MM.1S (cell line): ENCODE results near the gene CCDC92B.

ENCODE experiments used
- DNase-seq: peaks from one replicate; pipeline ENCODE4 v3.0.0-alpha.2; 2015
- H2AFZ ChIP-seq: fragments of 300-600 bp; sonication (generic); 2 replicates; pipeline ENCODE4 v1.6.0; 2016; ENCODE audit warnings: antibody characterized with exemption, low read length
- H3F3A ChIP-seq: fragments of 300-600 bp; sonication (generic); 2 replicates; pipeline ENCODE4 v1.6.1; 2016; ENCODE audit warnings: mild to moderate bottlenecking, antibody characterized with exemption, low read length, moderate library complexity, mixed read lengths; ENCODE audit not compliant: insufficient read depth
- H3K27ac ChIP-seq: fragments of 300-600 bp; sonication (generic); 2 replicates; pipeline ENCODE4 v1.5.1; 2016; ENCODE audit warnings: mild to moderate bottlenecking, low read length
- H3K27me3 ChIP-seq: fragments of 300-600 bp; sonication (generic); replicated peaks from 2 replicates; pipeline ENCODE4 v1.6.0; 2016; ENCODE audit warnings: low read length; ENCODE audit not compliant: insufficient read depth
- H3K36me3 ChIP-seq: fragments of 300-600 bp; sonication (generic); replicated peaks from 2 replicates; pipeline ENCODE4 v1.6.1; 2016; ENCODE audit warnings: mild to moderate bottlenecking, low read length, mixed read lengths; ENCODE audit not compliant: insufficient read depth
- H3K4me1 ChIP-seq: fragments of 300-600 bp; sonication (generic); 2 replicates; pipeline ENCODE4 v1.6.1; 2016; ENCODE audit warnings: low read length, mixed read lengths
- H3K4me2 ChIP-seq: fragments of 300-600 bp; sonication (generic); 2 replicates; pipeline ENCODE4 v1.6.0; 2016; ENCODE audit warnings: low read depth, low read length
- H3K4me3 ChIP-seq: fragments of 300-600 bp; sonication (generic); 2 replicates; pipeline ENCODE4 v1.5.1; 2016; ENCODE audit warnings: low read length, mixed read lengths
- H3K79me2 ChIP-seq: fragments of 300-600 bp; sonication (generic); 2 replicates; pipeline ENCODE4 v1.6.1; 2016; ENCODE audit warnings: mixed run types, low read length, mixed read lengths
- H3K9ac ChIP-seq: fragments of 300-600 bp; sonication (generic); 2 replicates; pipeline ENCODE4 v1.6.1; 2016; ENCODE audit warnings: low read length, mixed read lengths
- H3K9me2 ChIP-seq: fragments of 300-600 bp; sonication (generic); replicated peaks from 2 replicates; pipeline ENCODE4 v1.6.1; 2016; ENCODE audit warnings: mild to moderate bottlenecking, low read length, mixed read lengths; ENCODE audit not compliant: insufficient read depth
- H3K9me3 ChIP-seq: fragments of 300-600 bp; sonication (generic); replicated peaks from 2 replicates; pipeline ENCODE4 v1.6.1; 2016; ENCODE audit warnings: mild to moderate bottlenecking, low read length, mixed read lengths; ENCODE audit not compliant: insufficient read depth
- H4K20me1 ChIP-seq: fragments of 300-600 bp; sonication (generic); 2 replicates; pipeline ENCODE4 v1.6.1; 2016; ENCODE audit warnings: mild to moderate bottlenecking, low read length, moderate library complexity, mixed read lengths; ENCODE audit not compliant: insufficient read depth
- EZH2 ChIP-seq: fragments of 300-600 bp; sonication (generic); optimal IDR thresholded peaks from 2 replicates; pipeline ENCODE3; 2017; ENCODE audit warnings: low read depth, mild to moderate bottlenecking, antibody characterized with exemption, low read length, mixed read lengths
- EZH2phosphoT487 ChIP-seq: fragments of 300-600 bp; sonication (generic); IDR thresholded peaks from 2 replicates; pipeline ENCODE4 v1.6.1; 2018; ENCODE audit warnings: antibody characterized with exemption, low read length
- TF ChIP-seq, protein P1 (sequence below): fragments of 300-600 bp; sonication (generic); IDR thresholded peaks from 2 replicates; pipeline ENCODE4 v1.5.1; 2016; ENCODE audit warnings: antibody characterized with exemption, low read length, mixed read lengths

CCDC92B gene

DNA sequence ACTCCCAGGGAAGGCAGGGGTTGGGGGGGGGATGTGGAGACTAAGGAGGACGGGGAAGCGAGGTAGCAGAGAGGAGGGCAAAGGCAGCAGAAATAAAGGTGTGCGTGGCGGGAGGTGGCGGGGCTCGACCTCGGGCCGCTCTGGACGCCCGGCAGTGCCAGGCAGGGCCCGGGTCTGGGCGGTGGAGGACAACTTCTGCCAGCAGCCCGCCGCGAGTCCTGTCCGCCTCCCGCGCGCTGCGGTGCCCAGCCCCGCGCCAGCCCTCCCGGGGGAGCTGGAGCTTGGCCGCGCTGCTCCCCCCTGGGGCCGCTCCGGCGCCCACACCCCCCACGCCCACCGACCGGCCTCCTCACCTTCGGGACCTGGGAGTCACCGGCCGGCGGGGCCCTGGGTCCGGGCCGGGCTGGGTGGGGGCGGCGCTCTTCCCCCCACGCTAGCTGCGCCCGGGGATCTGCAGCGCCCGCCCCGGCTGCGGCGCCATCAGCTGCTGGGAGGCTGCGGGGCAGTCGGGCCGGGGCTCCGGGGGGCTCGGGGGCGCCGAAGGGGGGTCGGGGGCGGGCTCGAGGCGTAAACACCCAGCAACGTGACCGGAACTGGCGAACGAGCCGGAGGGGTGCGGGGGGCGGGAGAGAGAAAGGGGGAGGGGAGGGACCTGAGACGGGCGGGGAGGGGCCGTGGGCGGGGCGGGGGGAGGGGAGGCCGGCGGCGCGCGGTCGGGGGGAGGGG is at the start of gene CCDC92B:
TSS of gene CCDC92B (minus strand) at position 595 of the 726 bp plus-strand sequence. CDS start 14,507 bp downstream, outside the sequence.
- Histone ChIP-seq H3F3A (no peaks in the 10 kb centered on the region), H3K79me2 (no peaks in the 10 kb centered on the region), H3K27me3 (peaks cover 73% of the 10 kb centered on the region), H3K9ac (no peak within 1 kb of the TSS), H3K4me1 (no peaks in the 10 kb centered on the region), H3K4me3 (no peak within 1 kb of the TSS), H3K9me2 (no peaks in the 10 kb centered on the region), H3K9me3 (no peaks in the 10 kb centered on the region), H4K20me1 (no peaks in the 10 kb centered on the region), H2AFZ (no peak within 1 kb of the TSS), H3K4me2 (no peak within 1 kb of the TSS), H3K27ac (no peak within 1 kb of the TSS), H3K36me3 (no peaks in the 10 kb centered on the region)
- no peak for DNase-seq
- TF ChIP-seq, protein P1, sequence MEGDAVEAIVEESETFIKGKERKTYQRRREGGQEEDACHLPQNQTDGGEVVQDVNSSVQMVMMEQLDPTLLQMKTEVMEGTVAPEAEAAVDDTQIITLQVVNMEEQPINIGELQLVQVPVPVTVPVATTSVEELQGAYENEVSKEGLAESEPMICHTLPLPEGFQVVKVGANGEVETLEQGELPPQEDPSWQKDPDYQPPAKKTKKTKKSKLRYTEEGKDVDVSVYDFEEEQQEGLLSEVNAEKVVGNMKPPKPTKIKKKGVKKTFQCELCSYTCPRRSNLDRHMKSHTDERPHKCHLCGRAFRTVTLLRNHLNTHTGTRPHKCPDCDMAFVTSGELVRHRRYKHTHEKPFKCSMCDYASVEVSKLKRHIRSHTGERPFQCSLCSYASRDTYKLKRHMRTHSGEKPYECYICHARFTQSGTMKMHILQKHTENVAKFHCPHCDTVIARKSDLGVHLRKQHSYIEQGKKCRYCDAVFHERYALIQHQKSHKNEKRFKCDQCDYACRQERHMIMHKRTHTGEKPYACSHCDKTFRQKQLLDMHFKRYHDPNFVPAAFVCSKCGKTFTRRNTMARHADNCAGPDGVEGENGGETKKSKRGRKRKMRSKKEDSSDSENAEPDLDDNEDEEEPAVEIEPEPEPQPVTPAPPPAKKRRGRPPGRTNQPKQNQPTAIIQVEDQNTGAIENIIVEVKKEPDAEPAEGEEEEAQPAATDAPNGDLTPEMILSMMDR = no peak
- TF ChIP-seq EZH2 (no peak), EZH2phosphoT487 (no peak)

DNA sequence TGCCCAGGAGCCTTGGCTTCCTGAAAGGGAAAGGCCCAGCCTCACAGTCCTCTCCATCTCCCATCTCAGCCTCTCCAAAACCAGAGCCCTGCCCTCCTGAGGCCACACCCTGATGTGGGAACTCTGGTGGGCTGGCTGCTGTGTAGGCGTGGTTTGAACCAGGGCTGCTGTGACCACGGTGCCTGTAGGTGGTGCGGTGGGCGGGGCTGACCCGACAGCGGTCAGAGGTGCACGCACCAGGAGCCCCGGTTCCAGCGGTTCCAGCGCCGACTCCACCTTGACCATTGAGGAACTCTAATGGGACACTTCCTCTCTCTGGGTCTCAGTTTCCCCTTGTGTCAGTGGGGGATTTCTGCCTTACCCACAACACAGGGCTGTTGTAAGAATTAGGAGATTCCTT is 49.2 kb upstream of the CCDC92B start:
- H2AFZ ChIP-seq = no peak overlapping the region
- H3K27me3 ChIP-seq = peaks cover 14% of the 10 kb centered on the region; the same call in 1 of the 2 replicates
- H3K9me2 ChIP-seq = no peaks in the 10 kb centered on the region
- no peak overlapping the region for H3K4me3 ChIP-seq
- no peaks in the 10 kb centered on the region for H3K9me3 ChIP-seq
- no peaks in the 10 kb centered on the region for H3K36me3 ChIP-seq
- no peak for DNase-seq
- no peak overlapping the region for H3K9ac ChIP-seq
- H3K4me2 ChIP-seq = no peak overlapping the region
- H4K20me1 ChIP-seq = no peaks in the 10 kb centered on the region
- H3K79me2 ChIP-seq = no peaks in the 10 kb centered on the region
- H3K27ac ChIP-seq = no peak overlapping the region
- TF ChIP-seq EZH2phosphoT487 = no peak
- TF ChIP-seq, protein P1 = no peak
- H3K4me1 ChIP-seq = peaks cover 16% of the 10 kb centered on the region
- H3F3A ChIP-seq = no peaks in the 10 kb centered on the region

DNA sequence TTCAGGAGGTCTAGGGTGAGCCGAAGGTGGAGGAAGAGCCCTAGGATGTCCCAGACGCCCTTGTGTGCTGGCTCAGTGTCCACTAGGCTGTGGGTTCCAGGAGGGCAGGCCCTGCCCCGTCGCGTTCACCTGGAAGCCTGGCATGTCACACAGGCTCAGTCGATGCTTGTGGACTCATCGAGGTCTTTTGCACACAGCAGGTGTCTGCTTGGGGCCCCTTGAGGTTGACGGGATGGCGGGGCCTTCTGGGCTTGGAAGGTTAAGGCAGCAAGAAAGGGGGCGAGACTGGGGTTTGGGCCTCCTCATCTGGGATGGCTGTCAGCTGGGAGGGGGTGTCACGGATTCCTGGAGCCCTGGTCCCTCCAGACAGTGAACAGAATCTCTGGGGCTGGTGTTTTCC is 48.7 kb upstream of the CCDC92B start:
- Histone ChIP-seq H4K20me1 (no peaks in the 10 kb centered on the region), H3K9me3 (no peaks in the 10 kb centered on the region), H3K27ac (no peak overlapping the region), H3F3A (no peaks in the 10 kb centered on the region), H3K36me3 (no peaks in the 10 kb centered on the region), H3K4me1 (peaks cover 16% of the 10 kb centered on the region), H3K4me2 (no peak overlapping the region), H3K9me2 (no peaks in the 10 kb centered on the region), H3K9ac (no peak overlapping the region), H3K27me3 (peaks cover 12% of the 10 kb centered on the region; the same call in 1 of the 2 replicates), H2AFZ (no peak overlapping the region), H3K4me3 (no peak overlapping the region), H3K79me2 (no peaks in the 10 kb centered on the region)
- no peak for DNase-seq
- TF ChIP-seq, protein P1 = no peak
- TF ChIP-seq EZH2 = no peak
- no peak for TF ChIP-seq EZH2phosphoT487
